Type B pancreatic cell (in vitro differentiated cells): ENCODE measurements around the gene VWA2. TPM values are rescaled to one million over a fixed set of nuclear protein-coding genes. Genes with fewer than 3 reads are reported as not detected.

ENCODE experiments used
- DNase-seq: peaks from one replicate; pipeline ENCODE4 v3.0.0; 2021; ENCODE audit warnings: mixed read lengths; ENCODE audit not compliant: unreplicated experiment; ENCODE audit errors: extremely low spot score
- H3K27ac Mint-ChIP-seq: 2 replicates; pipeline ENCODE4 v1.8.0; 2021; ENCODE audit warnings: mild to moderate bottlenecking, mixed read lengths
- H3K27me3 Mint-ChIP-seq: 2 replicates; pipeline ENCODE4 v1.8.0; 2021; ENCODE audit warnings: mixed read lengths
- H3K36me3 Mint-ChIP-seq: 2 replicates; pipeline ENCODE4 v1.8.0; 2021; ENCODE audit warnings: mixed read lengths
- H3K4me1 Mint-ChIP-seq: one replicate; pipeline ENCODE4 v1.8.0; 2021; ENCODE audit warnings: mixed read lengths; ENCODE audit not compliant: unreplicated experiment
- H3K4me3 Mint-ChIP-seq: 2 replicates; pipeline ENCODE4 v1.8.0; 2021; ENCODE audit warnings: mild to moderate bottlenecking, mixed read lengths
- H3K9me3 Mint-ChIP-seq: 2 replicates; pipeline ENCODE4 v1.8.0; 2021; ENCODE audit warnings: mixed read lengths
- total RNA-seq: library from RNA; stranded (reverse); gene quantifications from 2 replicates; pipeline ENCODE4 v1.2.1, GENCODE V29; 2021; ENCODE audit warnings: low replicate concordance
- TF ChIP-seq, protein P1 (sequence below): fragments of 200-600 bp; sonication (generic); conservative IDR thresholded peaks from 2 replicates; pipeline ENCODE4 v1.5.0; 2021; ENCODE audit warnings: antibody characterized with exemption, mild to moderate bottlenecking

VWA2 gene
- total RNA-seq, 1 donor from 2014 or later, result 2.9 TPM

DNA sequence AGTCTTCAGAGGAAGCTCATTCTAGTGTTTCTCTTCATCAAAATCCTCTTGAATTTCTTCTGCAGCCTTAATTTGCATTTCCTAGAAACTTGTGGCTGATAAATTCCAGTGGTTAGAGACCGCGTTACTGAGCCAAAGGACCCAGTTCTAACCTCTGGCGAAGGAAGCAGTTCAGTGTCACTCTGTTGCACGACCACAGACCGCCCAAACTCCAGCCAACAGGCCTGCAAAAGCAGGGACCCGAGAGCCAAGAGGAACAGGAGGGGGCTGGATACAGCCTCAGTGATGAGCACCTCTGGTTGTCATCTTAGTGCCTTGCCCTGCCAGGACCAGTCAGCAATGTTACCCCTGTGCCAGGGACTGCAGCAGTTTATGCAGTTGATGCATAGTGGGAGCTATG is 95.2 kb downstream of the VWA2 start:
- no peak overlapping the region for H3K27ac Mint-ChIP-seq
- H3K4me3 Mint-ChIP-seq, result no peak overlapping the region
- H3K27me3 Mint-ChIP-seq, result no peaks in the 10 kb centered on the region
- H3K36me3 Mint-ChIP-seq, result no peaks in the 10 kb centered on the region
- TF ChIP-seq, protein P1, sequence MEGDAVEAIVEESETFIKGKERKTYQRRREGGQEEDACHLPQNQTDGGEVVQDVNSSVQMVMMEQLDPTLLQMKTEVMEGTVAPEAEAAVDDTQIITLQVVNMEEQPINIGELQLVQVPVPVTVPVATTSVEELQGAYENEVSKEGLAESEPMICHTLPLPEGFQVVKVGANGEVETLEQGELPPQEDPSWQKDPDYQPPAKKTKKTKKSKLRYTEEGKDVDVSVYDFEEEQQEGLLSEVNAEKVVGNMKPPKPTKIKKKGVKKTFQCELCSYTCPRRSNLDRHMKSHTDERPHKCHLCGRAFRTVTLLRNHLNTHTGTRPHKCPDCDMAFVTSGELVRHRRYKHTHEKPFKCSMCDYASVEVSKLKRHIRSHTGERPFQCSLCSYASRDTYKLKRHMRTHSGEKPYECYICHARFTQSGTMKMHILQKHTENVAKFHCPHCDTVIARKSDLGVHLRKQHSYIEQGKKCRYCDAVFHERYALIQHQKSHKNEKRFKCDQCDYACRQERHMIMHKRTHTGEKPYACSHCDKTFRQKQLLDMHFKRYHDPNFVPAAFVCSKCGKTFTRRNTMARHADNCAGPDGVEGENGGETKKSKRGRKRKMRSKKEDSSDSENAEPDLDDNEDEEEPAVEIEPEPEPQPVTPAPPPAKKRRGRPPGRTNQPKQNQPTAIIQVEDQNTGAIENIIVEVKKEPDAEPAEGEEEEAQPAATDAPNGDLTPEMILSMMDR, result no peak
- H3K4me1 Mint-ChIP-seq, result peaks cover 22% of the 10 kb centered on the region
- no peaks in the 10 kb centered on the region for H3K9me3 Mint-ChIP-seq
- DNase-seq, result no peak

DNA sequence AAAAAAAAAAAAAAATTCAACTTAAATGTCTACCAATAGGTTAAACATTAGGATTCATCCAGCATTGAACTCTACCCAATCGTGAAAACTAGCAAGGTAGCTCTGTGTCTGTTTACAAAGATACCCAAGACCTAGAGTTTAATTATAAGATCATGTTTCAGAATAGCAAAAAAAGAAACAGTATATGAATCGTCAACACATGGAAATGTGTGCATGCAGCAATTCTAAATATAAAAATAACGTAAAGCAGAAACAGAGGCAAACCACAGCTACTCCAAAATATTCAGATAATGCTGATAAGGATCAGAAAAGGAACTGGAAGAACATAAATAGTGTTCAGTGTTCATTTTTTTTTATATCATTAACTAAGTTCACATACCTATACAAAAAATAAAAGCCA is 96.6 kb downstream of the VWA2 start:
- Mint-ChIP-seq H3K36me3 (no peaks in the 10 kb centered on the region), H3K9me3 (no peaks in the 10 kb centered on the region), H3K27ac (no peak overlapping the region), H3K4me1 (peaks cover 19% of the 10 kb centered on the region), H3K27me3 (no peaks in the 10 kb centered on the region), H3K4me3 (no peak overlapping the region)
- TF ChIP-seq, protein P1, result no peak
- no peak for DNase-seq

DNA sequence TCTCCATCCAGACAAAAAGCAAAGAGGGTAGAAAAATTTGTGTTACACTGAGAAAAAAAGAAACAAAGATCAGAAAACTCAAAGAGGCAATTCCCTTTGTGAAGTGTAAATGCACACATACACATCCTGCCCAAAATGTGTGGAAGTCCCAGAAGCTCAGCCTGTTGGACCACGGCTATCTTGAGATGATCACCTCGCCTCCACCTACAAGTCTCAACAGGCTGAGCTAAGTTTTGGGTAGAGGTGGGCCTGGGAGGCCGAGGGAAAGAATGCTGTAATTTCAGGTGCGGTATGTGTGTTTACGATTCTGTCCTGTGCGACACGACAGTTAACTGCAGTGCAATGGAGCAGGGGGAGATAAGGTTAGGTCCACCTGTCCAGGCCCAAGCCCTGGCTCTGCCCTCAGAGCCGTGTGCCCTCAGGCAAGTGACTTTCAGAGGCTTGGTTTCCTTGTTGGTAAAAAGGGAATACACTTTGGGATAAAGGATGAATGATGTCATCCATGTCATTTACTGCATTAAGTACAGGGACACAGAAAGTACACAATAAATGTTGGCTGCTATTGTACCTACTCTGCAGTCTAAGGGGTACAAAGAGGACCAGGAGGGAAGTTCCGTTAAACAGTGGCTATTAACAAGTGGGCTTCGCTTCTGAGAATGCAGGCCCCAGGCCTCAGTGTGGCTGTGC is 97.9 kb downstream of the VWA2 start:
- Mint-ChIP-seq H3K27ac (peak overlapping the region; percentile 53), H3K4me1 (peaks cover 18% of the 10 kb centered on the region), H3K9me3 (no peaks in the 10 kb centered on the region), H3K36me3 (no peaks in the 10 kb centered on the region), H3K4me3 (no peak overlapping the region), H3K27me3 (no peaks in the 10 kb centered on the region)
- TF ChIP-seq, protein P1, result no peak
- DNase-seq, result no peak

DNA sequence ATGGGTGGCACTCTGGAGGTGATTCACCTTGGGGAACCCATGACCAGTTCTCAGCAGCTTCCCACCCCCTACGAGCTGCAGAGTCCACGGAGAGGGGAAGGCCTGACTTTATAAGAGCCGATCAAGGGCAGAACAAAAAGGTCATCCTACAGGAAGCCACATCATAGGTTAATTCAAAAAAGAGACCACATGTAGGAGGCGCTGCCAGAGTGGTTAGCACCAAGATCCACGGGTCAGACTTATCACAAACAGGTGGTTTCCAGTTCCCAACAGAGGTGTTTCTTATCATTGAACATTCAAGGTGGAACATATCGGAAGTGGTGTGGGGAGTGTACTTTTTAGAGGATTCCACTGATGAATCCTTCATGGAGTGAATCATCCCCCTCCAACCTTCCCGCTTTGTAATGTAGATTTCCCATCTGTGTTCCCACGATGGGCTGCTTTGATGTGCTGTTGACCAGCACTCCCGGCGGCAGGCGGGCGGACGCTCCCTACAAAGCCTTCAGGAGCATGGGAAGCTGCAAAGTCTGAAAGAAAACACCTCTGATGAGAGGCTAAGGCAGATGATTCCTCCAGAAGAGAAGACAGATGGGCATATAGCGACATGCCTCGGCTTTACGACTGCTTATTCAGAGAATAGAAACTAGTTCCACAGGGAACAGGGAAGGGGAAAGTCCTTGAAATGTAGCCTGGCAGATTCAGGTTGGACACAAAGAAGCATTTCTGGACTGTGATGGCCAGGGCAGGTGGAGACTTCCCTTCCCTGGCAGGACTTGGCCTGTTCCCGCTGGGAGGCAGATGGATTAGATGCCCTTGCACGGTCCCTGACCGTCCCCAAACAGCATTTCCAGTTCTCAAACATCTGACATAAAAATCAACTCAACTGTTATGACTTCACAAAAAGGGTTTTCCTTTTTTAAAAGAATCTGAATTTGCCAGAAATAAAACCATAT is 98.7 kb downstream of the VWA2 start:
- H3K27me3 Mint-ChIP-seq, result no peaks in the 10 kb centered on the region
- no peak for DNase-seq
- H3K4me3 Mint-ChIP-seq, result no peak overlapping the region
- H3K27ac Mint-ChIP-seq, result peak overlapping the region; percentile 53
- TF ChIP-seq, protein P1, result no peak
- peaks cover 20% of the 10 kb centered on the region for H3K4me1 Mint-ChIP-seq
- H3K36me3 Mint-ChIP-seq, result no peaks in the 10 kb centered on the region
- H3K9me3 Mint-ChIP-seq, result no peaks in the 10 kb centered on the region

DNA sequence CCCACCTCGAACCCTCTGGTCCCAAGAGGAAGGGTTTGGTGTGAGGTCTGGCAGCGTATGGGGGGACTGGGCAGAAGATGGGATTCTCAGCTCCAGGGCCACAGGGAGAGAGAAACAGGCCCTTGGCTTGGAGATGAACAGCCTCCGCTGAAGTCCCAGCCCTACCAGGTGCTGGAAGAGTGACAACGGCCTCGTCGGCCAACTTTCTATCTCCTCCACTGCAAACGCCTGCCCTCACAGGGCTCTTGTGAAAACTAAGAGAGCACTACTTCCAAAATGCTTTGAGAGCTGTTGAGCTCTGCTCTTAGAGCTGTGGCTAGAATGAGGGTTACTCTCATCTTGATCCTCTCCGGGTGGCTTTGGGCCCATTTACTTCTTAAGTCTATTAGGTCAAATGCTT is 101.8 kb downstream of the VWA2 start:
- DNase-seq, result no peak
- Mint-ChIP-seq H3K27me3 (peaks cover 2% of the 10 kb centered on the region), H3K4me1 (peaks cover 29% of the 10 kb centered on the region), H3K9me3 (no peaks in the 10 kb centered on the region), H3K36me3 (no peaks in the 10 kb centered on the region), H3K27ac (no peak overlapping the region), H3K4me3 (no peak overlapping the region)
- TF ChIP-seq, protein P1, result no peak

Other genes with a start within 250 kb of the VWA2 start
- gene ADRB1, start 195.4 kb upstream of the VWA2 start, total RNA-seq, result 1.4 and 2.0 TPM in 2 replicates
- 21.0 and 36.0 TPM in 2 replicates for gene CCDC186, start 65.1 kb upstream of the VWA2 start, total RNA-seq
- gene TDRD1, start 59.9 kb upstream of the VWA2 start, total RNA-seq, result not detected in 2 replicates
- 1.9 and 6.4 TPM in 2 replicates for gene AFAP1L2, start 165.2 kb downstream of the VWA2 start, total RNA-seq